Measurements from ENCODE around the gene ADGRL1.

Gene ADGRL1

DNA sequence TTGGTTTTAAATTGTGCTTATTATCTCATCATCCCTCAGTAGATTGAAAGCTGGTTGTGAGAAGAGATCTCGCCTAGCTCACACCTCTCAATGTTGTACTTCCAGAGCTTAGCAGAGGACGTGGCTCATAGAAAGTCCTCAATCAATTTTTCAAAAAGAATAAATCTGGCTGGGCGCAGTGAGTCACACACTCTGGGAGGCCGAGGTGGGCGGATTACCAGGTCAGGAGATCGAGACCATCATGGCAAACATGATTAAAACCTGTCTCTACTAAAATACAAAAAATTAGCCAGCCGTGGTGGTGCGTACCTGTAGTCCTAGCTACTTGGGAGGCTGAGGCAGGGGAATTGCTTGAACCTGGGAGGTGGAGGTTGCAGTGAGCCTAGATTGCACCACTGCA lies 64.9 kb downstream of the ADGRL1 start:
- TF ChIP-seq, protein P1, sequence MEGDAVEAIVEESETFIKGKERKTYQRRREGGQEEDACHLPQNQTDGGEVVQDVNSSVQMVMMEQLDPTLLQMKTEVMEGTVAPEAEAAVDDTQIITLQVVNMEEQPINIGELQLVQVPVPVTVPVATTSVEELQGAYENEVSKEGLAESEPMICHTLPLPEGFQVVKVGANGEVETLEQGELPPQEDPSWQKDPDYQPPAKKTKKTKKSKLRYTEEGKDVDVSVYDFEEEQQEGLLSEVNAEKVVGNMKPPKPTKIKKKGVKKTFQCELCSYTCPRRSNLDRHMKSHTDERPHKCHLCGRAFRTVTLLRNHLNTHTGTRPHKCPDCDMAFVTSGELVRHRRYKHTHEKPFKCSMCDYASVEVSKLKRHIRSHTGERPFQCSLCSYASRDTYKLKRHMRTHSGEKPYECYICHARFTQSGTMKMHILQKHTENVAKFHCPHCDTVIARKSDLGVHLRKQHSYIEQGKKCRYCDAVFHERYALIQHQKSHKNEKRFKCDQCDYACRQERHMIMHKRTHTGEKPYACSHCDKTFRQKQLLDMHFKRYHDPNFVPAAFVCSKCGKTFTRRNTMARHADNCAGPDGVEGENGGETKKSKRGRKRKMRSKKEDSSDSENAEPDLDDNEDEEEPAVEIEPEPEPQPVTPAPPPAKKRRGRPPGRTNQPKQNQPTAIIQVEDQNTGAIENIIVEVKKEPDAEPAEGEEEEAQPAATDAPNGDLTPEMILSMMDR (IDR thresholded peaks at IDR 0.05; ENCODE audit: insufficient read depth, low read length) = no peak
- TF ChIP-seq SPI1 (IDR thresholded peaks at IDR 0.05; ENCODE audit: borderline replicate concordance, low read depth) (no peak), POLR2AphosphoS5 (IDR thresholded peaks at IDR 0.05; ENCODE audit: low read depth) (no peak), GABPA (IDR thresholded peaks at IDR 0.05; ENCODE audit: low read depth) (no peak)
- TF ChIP-seq, protein P2, sequence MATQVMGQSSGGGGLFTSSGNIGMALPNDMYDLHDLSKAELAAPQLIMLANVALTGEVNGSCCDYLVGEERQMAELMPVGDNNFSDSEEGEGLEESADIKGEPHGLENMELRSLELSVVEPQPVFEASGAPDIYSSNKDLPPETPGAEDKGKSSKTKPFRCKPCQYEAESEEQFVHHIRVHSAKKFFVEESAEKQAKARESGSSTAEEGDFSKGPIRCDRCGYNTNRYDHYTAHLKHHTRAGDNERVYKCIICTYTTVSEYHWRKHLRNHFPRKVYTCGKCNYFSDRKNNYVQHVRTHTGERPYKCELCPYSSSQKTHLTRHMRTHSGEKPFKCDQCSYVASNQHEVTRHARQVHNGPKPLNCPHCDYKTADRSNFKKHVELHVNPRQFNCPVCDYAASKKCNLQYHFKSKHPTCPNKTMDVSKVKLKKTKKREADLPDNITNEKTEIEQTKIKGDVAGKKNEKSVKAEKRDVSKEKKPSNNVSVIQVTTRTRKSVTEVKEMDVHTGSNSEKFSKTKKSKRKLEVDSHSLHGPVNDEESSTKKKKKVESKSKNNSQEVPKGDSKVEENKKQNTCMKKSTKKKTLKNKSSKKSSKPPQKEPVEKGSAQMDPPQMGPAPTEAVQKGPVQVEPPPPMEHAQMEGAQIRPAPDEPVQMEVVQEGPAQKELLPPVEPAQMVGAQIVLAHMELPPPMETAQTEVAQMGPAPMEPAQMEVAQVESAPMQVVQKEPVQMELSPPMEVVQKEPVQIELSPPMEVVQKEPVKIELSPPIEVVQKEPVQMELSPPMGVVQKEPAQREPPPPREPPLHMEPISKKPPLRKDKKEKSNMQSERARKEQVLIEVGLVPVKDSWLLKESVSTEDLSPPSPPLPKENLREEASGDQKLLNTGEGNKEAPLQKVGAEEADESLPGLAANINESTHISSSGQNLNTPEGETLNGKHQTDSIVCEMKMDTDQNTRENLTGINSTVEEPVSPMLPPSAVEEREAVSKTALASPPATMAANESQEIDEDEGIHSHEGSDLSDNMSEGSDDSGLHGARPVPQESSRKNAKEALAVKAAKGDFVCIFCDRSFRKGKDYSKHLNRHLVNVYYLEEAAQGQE (IDR thresholded peaks at IDR 0.05; ENCODE audit: insufficient replicate concordance, low read depth) = no peak
- Histone ChIP-seq H3K27ac (replicated peaks) (no peak overlapping the region), H3K4me3 (replicated peaks; ENCODE audit: insufficient read depth, low read length) (no peak overlapping the region), H3K27me3 (ENCODE audit: insufficient read depth, poor library complexity, severe bottlenecking) (no peaks in the 10 kb centered on the region)
- no peak for DNase-seq (ENCODE audit: low read depth in 1 of 2, low spot score in 1 of 2)

DNA sequence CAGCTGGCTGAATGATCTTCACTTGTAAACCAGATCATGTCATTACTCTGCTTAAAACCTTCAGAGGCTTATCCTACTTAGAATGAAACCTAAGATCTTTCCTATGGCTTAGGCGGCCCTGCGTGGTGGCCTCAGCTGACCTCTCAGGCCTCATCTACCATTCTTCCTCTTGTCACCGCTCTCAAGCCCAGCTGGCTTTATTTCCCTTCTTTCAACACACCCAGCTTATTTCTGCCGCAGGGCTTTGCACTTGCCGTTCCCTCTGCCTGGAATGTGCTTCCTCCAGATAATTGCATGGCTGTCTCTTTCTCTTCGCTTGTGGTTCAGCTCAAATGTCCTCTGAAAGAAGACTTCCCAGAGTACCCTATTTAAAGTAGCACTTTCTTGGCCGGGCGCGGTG lies 66.0 kb downstream of the ADGRL1 start:
- Histone ChIP-seq H3K4me3 (replicated peaks; ENCODE audit: insufficient read depth, low read length) (no peak overlapping the region), H3K27me3 (ENCODE audit: insufficient read depth, poor library complexity, severe bottlenecking) (no peaks in the 10 kb centered on the region), H3K27ac (replicated peaks) (0 out of 2 replicates have a peak overlapping the region, but pooled peaks have one; percentile 20)
- peak; percentile 48 to 79 for DNase-seq (ENCODE audit: low read depth in 1 of 2, low spot score in 1 of 2)
- TF ChIP-seq, protein P2 (IDR thresholded peaks at IDR 0.05; ENCODE audit: insufficient replicate concordance, low read depth) = no peak
- peak; percentile 72; the same call in 1 of the 2 replicates for TF ChIP-seq POLR2AphosphoS5 (IDR thresholded peaks at IDR 0.05; ENCODE audit: low read depth)

DNA sequence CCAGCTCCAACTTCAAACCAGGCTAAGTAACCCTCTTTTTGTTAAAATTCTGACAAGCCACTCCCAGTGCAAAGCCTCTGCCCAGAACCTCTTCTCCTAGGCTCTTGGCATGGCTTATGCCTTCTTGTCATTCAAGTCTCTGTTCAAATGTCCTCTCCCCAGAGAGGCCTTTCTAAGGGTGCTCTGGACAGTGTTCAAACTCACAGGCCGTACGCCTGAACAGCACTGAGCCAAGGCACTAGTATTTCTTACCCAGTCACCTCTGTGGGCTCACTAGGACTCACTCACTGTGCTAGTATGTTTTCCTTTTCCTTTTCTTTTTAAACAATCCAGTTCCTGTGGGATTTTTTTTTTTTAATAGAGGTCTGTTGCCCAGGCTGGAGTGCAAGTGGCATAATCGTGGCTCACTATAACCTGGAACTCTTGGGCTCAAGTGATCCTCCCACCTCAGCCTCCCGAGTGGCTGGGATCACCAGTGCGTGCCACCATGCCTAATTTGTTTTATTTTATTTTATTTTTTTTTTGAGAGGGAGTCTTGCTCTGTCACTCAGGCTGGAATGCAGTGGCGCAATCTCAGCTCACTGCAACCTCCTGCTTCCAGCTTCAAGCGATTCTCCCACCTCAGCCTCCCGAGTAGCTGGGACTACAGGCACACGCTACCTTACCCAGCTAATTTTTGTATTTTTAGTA lies 67.2 kb downstream of the ADGRL1 start:
- no peak for TF ChIP-seq SPI1 (IDR thresholded peaks at IDR 0.05; ENCODE audit: borderline replicate concordance, low read depth)
- no peak for TF ChIP-seq GABPA (IDR thresholded peaks at IDR 0.05; ENCODE audit: low read depth)
- TF ChIP-seq, protein P1 (IDR thresholded peaks at IDR 0.05; ENCODE audit: insufficient read depth, low read length) = no peak
- TF ChIP-seq, protein P2 (IDR thresholded peaks at IDR 0.05; ENCODE audit: insufficient replicate concordance, low read depth) = no peak
- no peak for TF ChIP-seq POLR2AphosphoS5 (IDR thresholded peaks at IDR 0.05; ENCODE audit: low read depth)
- no peak overlapping the region for H3K4me3 ChIP-seq (replicated peaks; ENCODE audit: insufficient read depth, low read length)
- H3K27ac ChIP-seq (replicated peaks) = no peak overlapping the region; the same call in 1 of the 2 replicates
- no peak for DNase-seq (ENCODE audit: low read depth in 1 of 2, low spot score in 1 of 2)
- no peaks in the 10 kb centered on the region for H3K27me3 ChIP-seq (ENCODE audit: insufficient read depth, poor library complexity, severe bottlenecking)

Measured in HL-60 (cell line).